SK-N-MC (cell line): Measurements from ENCODE around the gene TACR2.
"Not testable (repeated sequence)": the region's sequence is repeated elsewhere in the genome, so short reads cannot be mapped to it uniquely, and the experiment has no call there.

Experiments
- EZH2 ChIP-seq: fragments of 200-600 bp; sonication (generic); IDR thresholded peaks from one replicate; pipeline ENCODE4 v1.6.1; 2017; ENCODE audit warnings: antibody characterized with exemption
- FOXP2 ChIP-seq: optimal IDR thresholded peaks from 2 replicates; pipeline ENCODE3; 2011; ENCODE audit warnings: mild to moderate bottlenecking, moderate library complexity; ENCODE audit not compliant: insufficient read depth; ENCODE audit errors: extremely low read length, control extremely low read depth
- POLR2AphosphoS5 ChIP-seq: IDR thresholded peaks from 2 replicates; pipeline ENCODE4 v1.6.1; 2012; ENCODE audit warnings: mild to moderate bottlenecking, low read depth, low read length, borderline replicate concordance

DNA sequence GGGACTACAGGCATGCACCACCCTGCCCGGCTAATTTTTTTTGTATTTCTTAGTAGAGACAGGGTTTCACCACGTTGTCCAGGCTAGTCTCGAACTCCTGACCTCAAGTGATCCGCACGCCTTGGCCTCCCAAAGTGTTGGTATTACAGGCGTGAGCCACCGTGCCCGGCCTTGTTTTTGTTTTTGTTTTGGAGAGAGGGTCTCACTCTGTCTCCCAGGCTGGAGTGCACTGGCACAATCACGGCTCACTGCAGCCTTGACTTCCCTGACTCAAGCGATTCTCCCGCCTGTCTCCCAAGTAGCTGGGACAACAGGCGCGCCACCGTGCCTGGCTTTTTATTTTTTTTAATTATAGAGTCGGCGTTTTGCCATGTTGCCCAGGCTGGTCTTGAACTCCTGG is 33.7 kb upstream of the TACR2 start:
- TF ChIP-seq EZH2, POLR2AphosphoS5, FOXP2: not testable (repeated sequence)
